GM11168 (cell line): Measurements from ENCODE around the gene BPHL.
"Not testable (repeated sequence)": the region's sequence is repeated elsewhere in the genome, so short reads cannot be mapped to it uniquely, and the experiment has no call there.

Experiments used
- in situ Hi-C: fragments of 300-500 bp; cut with MboI; formaldehyde crosslinking; loops from one replicate; pipeline ENCODE4 v1.12.0; 2022; ENCODE audit warnings: low sequenced_read_pairs; ENCODE audit not compliant: unreplicated experiment

BPHL gene

GRCh38 chr6:3118353-3119039, at the start of gene BPHL:
TSS of gene BPHL (plus strand) at chr6:3118711. CDS start at chr6:3118741, 30 bp downstream.
- in situ Hi-C loops, result no loop called here

- in situ Hi-C loops, result no loop called here
Observed at GRCh38 chr6:3071568-3071967, 46.9 kb upstream of the BPHL start.

GRCh38 chr6:3072798-3073197, 45.7 kb upstream of the BPHL start:
- in situ Hi-C loops, result no loop called here

- in situ Hi-C loops, result no loop called here
Observed at GRCh38 chr6:3073382-3073781, 45.1 kb upstream of the BPHL start.

- in situ Hi-C loops, result no loop called here
Observed at GRCh38 chr6:3075772-3076113, 42.8 kb upstream of the BPHL start.

GRCh38 chr6:3076320-3076719, 42.2 kb upstream of the BPHL start:
- in situ Hi-C loops, result no loop called here

- in situ Hi-C loops, result no loop called here
Observed at GRCh38 chr6:3077430-3077829, 41.1 kb upstream of the BPHL start.

- in situ Hi-C loops, result not testable (repeated sequence)
Observed at GRCh38 chr6:3078952-3079351, 39.6 kb upstream of the BPHL start.

- in situ Hi-C loops, result no loop called here
Observed at GRCh38 chr6:3079682-3080081, 38.8 kb upstream of the BPHL start.

- in situ Hi-C loops, result no loop called here
Observed at GRCh38 chr6:3081960-3082359, 36.6 kb upstream of the BPHL start.

GRCh38 chr6:3085074-3085473, 33.4 kb upstream of the BPHL start:
- in situ Hi-C loops, result no loop called here

- in situ Hi-C loops, result no loop called here
Observed at GRCh38 chr6:3086282-3086946, 32.1 kb upstream of the BPHL start.

GRCh38 chr6:3088446-3088845, 30.1 kb upstream of the BPHL start:
- in situ Hi-C loops, result no loop called here

GRCh38 chr6:3088968-3089367, 29.5 kb upstream of the BPHL start:
- in situ Hi-C loops, result no loop called here

- in situ Hi-C loops, result no loop called here
Observed at GRCh38 chr6:3090013-3090412, 28.5 kb upstream of the BPHL start.

- in situ Hi-C loops, result no loop called here
Observed at GRCh38 chr6:3094815-3095214, 23.7 kb upstream of the BPHL start.

- in situ Hi-C loops, result no loop called here
Observed at GRCh38 chr6:3102875-3103274, 15.6 kb upstream of the BPHL start.

GRCh38 chr6:3108746-3109414, 9.6 kb upstream of the BPHL start:
- in situ Hi-C loops, result no loop called here

GRCh38 chr6:3109761-3110160, 8.8 kb upstream of the BPHL start:
- in situ Hi-C loops, result no loop called here

GRCh38 chr6:3114377-3114776, 4.1 kb upstream of the BPHL start:
- in situ Hi-C loops, result no loop called here

- in situ Hi-C loops, result no loop called here
Observed at GRCh38 chr6:3117912-3118352, 579 bp upstream of the BPHL start.
